ENCODE measurements around the gene DSCAML1. TPM values are rescaled to one million over a fixed set of nuclear protein-coding genes. Genes with fewer than 3 reads are reported as not detected.

The DSCAML1 gene
- total RNA-seq, 2 donors from 2014 or later = 0.33 to 1.6 TPM

GRCh38 chr11:117589063-117589462 lies 208.0 kb downstream of the DSCAML1 start:
- WGBS, 2 donors = 37 to 40% methylated on average over 11 of the region's 11 CpGs
- no peak overlapping the region for H3K4me3 ChIP-seq
- no peaks in the 10 kb centered on the region for H3K4me1 ChIP-seq
- DNase-seq = no peak
- no peak for TF ChIP-seq POLR2A (IDR thresholded peaks at IDR 0.05)
- TF ChIP-seq, protein P1, sequence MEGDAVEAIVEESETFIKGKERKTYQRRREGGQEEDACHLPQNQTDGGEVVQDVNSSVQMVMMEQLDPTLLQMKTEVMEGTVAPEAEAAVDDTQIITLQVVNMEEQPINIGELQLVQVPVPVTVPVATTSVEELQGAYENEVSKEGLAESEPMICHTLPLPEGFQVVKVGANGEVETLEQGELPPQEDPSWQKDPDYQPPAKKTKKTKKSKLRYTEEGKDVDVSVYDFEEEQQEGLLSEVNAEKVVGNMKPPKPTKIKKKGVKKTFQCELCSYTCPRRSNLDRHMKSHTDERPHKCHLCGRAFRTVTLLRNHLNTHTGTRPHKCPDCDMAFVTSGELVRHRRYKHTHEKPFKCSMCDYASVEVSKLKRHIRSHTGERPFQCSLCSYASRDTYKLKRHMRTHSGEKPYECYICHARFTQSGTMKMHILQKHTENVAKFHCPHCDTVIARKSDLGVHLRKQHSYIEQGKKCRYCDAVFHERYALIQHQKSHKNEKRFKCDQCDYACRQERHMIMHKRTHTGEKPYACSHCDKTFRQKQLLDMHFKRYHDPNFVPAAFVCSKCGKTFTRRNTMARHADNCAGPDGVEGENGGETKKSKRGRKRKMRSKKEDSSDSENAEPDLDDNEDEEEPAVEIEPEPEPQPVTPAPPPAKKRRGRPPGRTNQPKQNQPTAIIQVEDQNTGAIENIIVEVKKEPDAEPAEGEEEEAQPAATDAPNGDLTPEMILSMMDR (IDR thresholded peaks at IDR 0.05) = no peak
- no peak for ATAC-seq
- H3K36me3 ChIP-seq (replicated peaks in 1 of 2; ENCODE audit: insufficient read depth in 1 of 2, low read depth in 2 of 2) = no peaks in the 10 kb centered on the region
- no peak overlapping the region for H3K27ac ChIP-seq
- H3K27me3 ChIP-seq = no peaks in the 10 kb centered on the region
- no peaks in the 10 kb centered on the region for H3K9me3 ChIP-seq
- intact Hi-C loops (cut with DNase I) = no loop called here

DNA sequence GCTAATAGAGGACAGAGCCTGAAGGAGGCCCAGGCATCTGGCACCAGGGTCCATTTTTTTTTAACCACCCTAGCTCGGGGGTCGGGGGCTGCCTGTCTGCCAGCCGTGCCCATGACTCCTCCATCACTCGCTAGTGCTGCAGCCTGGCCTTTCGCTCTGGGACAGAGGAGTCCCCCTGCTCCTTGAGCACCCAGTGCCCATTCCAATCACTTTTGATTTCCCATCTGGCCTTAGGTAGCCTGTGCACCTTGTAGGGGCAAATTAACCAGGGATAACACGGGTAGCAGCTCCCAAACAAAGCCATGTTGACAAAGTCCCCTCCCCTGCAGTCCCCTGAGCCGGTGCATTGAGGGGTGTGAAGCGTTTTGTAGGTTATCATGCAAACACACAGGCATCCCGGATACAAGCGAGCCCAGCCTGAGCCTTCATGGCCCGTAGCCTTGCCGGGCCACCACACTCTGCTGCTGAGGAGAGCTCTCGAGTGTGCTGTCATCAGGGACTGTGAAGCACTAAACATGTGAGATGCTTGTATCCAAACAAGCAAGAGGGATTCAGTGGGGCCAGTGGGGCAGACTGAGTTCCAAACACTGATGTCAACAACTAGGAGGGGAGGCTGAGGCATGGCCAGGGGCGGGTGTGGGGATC lies 208.7 kb downstream of the DSCAML1 start:
- Histone ChIP-seq H3K9me3 (no peaks in the 10 kb centered on the region), H3K27ac (no peak overlapping the region), H3K4me1 (no peaks in the 10 kb centered on the region), H3K36me3 (replicated peaks in 1 of 2; ENCODE audit: insufficient read depth in 1 of 2, low read depth in 2 of 2) (no peaks in the 10 kb centered on the region), H3K27me3 (no peaks in the 10 kb centered on the region), H3K4me3 (no peak overlapping the region)
- intact Hi-C loops (cut with DNase I) = no loop called here
- no peak for DNase-seq
- WGBS, 2 donors = 52 to 55% methylated on average over 9 to 13 of the region's 14 CpGs
- no peak for ATAC-seq
- no peak for TF ChIP-seq POLR2A (IDR thresholded peaks at IDR 0.05)
- TF ChIP-seq, protein P1 (IDR thresholded peaks at IDR 0.05) = no peak

DNA sequence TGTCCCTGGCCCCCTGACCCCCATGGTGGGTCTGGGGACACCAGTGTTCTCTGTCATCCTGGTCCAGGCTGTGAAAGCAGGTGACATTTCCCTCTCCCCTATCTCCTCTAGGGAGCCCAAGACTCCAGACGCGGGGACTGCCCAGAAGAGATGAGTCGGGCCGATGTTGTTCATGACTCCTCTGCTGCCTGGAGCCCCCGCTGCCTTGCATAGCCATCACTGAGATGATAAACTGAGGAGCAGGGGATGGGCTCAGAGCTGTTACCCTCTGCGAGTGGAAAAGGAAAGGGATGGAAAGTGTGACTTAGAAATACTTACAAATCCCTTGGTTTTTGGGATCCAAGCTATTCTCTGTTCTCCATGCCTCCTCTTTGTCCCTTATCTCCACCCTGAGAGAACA lies 209.6 kb downstream of the DSCAML1 start:
- H3K36me3 ChIP-seq (replicated peaks in 1 of 2; ENCODE audit: insufficient read depth in 1 of 2, low read depth in 2 of 2) = no peaks in the 10 kb centered on the region
- no peak overlapping the region for H3K27ac ChIP-seq
- DNase-seq = no peak
- no peaks in the 10 kb centered on the region for H3K4me1 ChIP-seq
- no peak overlapping the region for H3K4me3 ChIP-seq
- no peak for ATAC-seq
- no peaks in the 10 kb centered on the region for H3K9me3 ChIP-seq
- no peaks in the 10 kb centered on the region for H3K27me3 ChIP-seq
- intact Hi-C loops (cut with DNase I) = no loop called here
- 69 to 82% methylated on average over 6 of the region's 6 CpGs for WGBS, 2 donors
- TF ChIP-seq, protein P1 (IDR thresholded peaks at IDR 0.05) = no peak

DNA sequence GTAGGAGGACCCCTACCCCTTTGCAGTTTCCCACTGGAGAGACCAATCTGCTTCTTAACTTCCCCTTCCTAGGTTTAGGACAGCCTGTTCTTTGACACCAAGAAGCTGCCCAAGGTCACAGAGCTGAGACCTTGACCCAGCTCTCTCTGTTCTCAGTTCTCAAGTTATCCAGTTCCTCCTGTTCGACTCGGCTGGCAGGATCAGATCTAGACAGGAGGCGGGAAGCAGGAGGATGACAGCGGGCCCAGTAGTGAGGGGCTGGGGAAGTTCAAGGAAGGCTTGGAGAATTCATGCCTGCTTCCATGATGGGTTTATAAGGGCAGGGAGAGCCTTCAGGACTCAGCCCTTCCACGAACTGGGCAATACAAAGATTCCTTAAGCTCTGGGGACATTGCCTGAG lies 210.6 kb downstream of the DSCAML1 start:
- intact Hi-C loops (cut with DNase I) = no loop called here
- H3K4me3 ChIP-seq = no peak overlapping the region
- no peaks in the 10 kb centered on the region for H3K36me3 ChIP-seq (replicated peaks in 1 of 2; ENCODE audit: insufficient read depth in 1 of 2, low read depth in 2 of 2)
- TF ChIP-seq POLR2A (IDR thresholded peaks at IDR 0.05) = no peak
- TF ChIP-seq, protein P1 (IDR thresholded peaks at IDR 0.05) = no peak
- DNase-seq = no peak
- H3K4me1 ChIP-seq = no peaks in the 10 kb centered on the region
- H3K27me3 ChIP-seq = no peaks in the 10 kb centered on the region
- ATAC-seq = no peak
- no peaks in the 10 kb centered on the region for H3K9me3 ChIP-seq
- 51 to 52% methylated on average over 5 of the region's 5 CpGs for WGBS, 2 donors
- H3K27ac ChIP-seq = no peak overlapping the region

DNA sequence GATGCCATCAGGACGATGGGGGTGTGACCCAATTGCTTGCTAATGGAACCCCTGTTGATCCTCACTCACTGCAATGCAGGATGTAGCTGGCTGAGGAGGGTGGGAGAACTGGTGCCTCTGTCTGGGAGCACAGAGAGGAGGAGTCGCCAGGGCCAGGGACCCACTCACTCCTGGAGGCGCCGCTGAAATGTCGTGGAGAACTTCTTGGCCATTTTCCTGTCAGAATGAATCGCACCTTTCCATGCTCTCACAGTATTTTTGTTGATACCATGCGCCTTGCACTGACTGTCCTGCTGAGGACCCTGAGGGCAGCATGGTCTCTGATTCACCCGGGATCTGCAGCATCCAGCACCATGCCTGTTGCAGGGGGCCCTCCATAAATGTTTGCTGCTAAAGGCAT lies 211.4 kb downstream of the DSCAML1 start:
- 63 to 68% methylated on average over 8 of the region's 8 CpGs for WGBS, 2 donors
- Histone ChIP-seq H3K9me3 (no peaks in the 10 kb centered on the region), H3K4me1 (no peaks in the 10 kb centered on the region), H3K27me3 (no peaks in the 10 kb centered on the region), H3K27ac (no peak overlapping the region), H3K4me3 (no peak overlapping the region), H3K36me3 (replicated peaks in 1 of 2; ENCODE audit: insufficient read depth in 1 of 2, low read depth in 2 of 2) (no peaks in the 10 kb centered on the region)
- intact Hi-C loops (cut with DNase I) = no loop called here
- DNase-seq (no peak), ATAC-seq (no peak)
- TF ChIP-seq, protein P1 (IDR thresholded peaks at IDR 0.05) = no peak
- no peak for TF ChIP-seq POLR2A (IDR thresholded peaks at IDR 0.05)
